ENCODE measurements around the gene CLDN7.

CLDN7 gene

GRCh38 chr17:7289256-7290032, 27.2 kb upstream of the CLDN7 start:
- WGBS (ENCODE audit: extremely low coverage, insufficient coverage, low lambda C conversion rate): no CpG with 5 or more reads among the region's 18 CpGs
- Histone ChIP-seq H2BK5ac (ENCODE audit: low read length) (no peak overlapping the region), H4K8ac (ENCODE audit: low read depth, low read length) (no peak overlapping the region), H3K4me1 (ENCODE audit: control insufficient read depth, low read depth, low read length) (no peaks in the 10 kb centered on the region), H3K4me2 (ENCODE audit: low read length) (no peak overlapping the region), H3K27ac (ENCODE audit: low read depth, low read length) (no peak overlapping the region), H2BK15ac (replicated peaks; ENCODE audit: low read depth) (no peak overlapping the region), H3K4me3 (ENCODE audit: low read length) (no peak overlapping the region), H3K4ac (ENCODE audit: low read depth, low read length) (no peak overlapping the region), H3K18ac (ENCODE audit: low read length) (no peak overlapping the region), H3K79me1 (ENCODE audit: low read length) (no peaks in the 10 kb centered on the region), H3K27me3 (ENCODE audit: insufficient read depth, low read length, poor library complexity) (no peaks in the 10 kb centered on the region), H3K23ac (ENCODE audit: low read length) (no peak overlapping the region), H4K5ac (ENCODE audit: low read length) (no peak overlapping the region), H2BK120ac (ENCODE audit: low read depth, low read length) (no peak overlapping the region), H3K79me2 (ENCODE audit: control insufficient read depth, insufficient read depth, low read length) (no peaks in the 10 kb centered on the region), H3K36me3 (ENCODE audit: control insufficient read depth, insufficient read depth, low read length) (no peaks in the 10 kb centered on the region), H3K56ac (ENCODE audit: low read length) (no peak overlapping the region), H3K9ac (ENCODE audit: low read length) (no peak overlapping the region), H2AK5ac (ENCODE audit: low read length) (no peak overlapping the region)
- DNase-seq: no peak

- H3K27ac ChIP-seq (ENCODE audit: low read depth, low read length): no peak overlapping the region
- no peak overlapping the region for H3K4ac ChIP-seq (ENCODE audit: low read depth, low read length)
- no peak overlapping the region for H4K8ac ChIP-seq (ENCODE audit: low read depth, low read length)
- H3K79me2 ChIP-seq (ENCODE audit: control insufficient read depth, insufficient read depth, low read length): no peaks in the 10 kb centered on the region
- H3K27me3 ChIP-seq (ENCODE audit: insufficient read depth, low read length, poor library complexity): no peaks in the 10 kb centered on the region
- H3K4me3 ChIP-seq (ENCODE audit: low read length): no peak overlapping the region
- H3K56ac ChIP-seq (ENCODE audit: low read length): no peak overlapping the region
- WGBS (ENCODE audit: extremely low coverage, insufficient coverage, low lambda C conversion rate): no CpG with 5 or more reads among the region's 12 CpGs
- no peak overlapping the region for H2BK15ac ChIP-seq (replicated peaks; ENCODE audit: low read depth)
- no peak for DNase-seq
- no peak overlapping the region for H3K9ac ChIP-seq (ENCODE audit: low read length)
- no peak overlapping the region for H2BK5ac ChIP-seq (ENCODE audit: low read length)
- no peak overlapping the region for H4K5ac ChIP-seq (ENCODE audit: low read length)
- H2BK120ac ChIP-seq (ENCODE audit: low read depth, low read length): no peak overlapping the region
- H3K79me1 ChIP-seq (ENCODE audit: low read length): no peaks in the 10 kb centered on the region
- no peak overlapping the region for H3K18ac ChIP-seq (ENCODE audit: low read length)
- no peak overlapping the region for H3K23ac ChIP-seq (ENCODE audit: low read length)
- no peak overlapping the region for H3K4me2 ChIP-seq (ENCODE audit: low read length)
- no peaks in the 10 kb centered on the region for H3K4me1 ChIP-seq (ENCODE audit: control insufficient read depth, low read depth, low read length)
- H3K36me3 ChIP-seq (ENCODE audit: control insufficient read depth, insufficient read depth, low read length): no peaks in the 10 kb centered on the region
- no peak overlapping the region for H2AK5ac ChIP-seq (ENCODE audit: low read length)
These were observed 23.4 kb upstream of the CLDN7 start for GRCh38 chr17:7285679-7286078.

DNA sequence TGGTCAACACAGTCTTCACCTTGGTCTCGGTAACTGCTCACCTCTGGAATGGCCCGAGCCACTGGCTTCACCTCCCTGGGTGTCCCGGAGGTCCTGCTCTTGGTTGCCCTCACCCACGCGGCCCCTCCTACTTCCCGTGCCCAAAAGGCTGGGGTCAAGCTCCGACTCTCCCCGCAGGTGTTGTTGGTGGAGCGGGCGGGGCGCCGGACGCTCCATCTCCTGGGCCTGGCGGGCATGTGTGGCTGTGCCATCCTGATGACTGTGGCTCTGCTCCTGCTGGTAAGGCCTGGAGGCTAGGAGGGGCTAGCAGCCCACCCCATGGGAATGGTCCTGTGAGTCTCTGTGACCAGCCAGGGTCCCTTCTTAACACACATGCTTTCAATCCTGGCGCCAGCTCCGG, 22.6 kb upstream of the CLDN7 start:
- H3K27me3 ChIP-seq (ENCODE audit: insufficient read depth, low read length, poor library complexity): no peaks in the 10 kb centered on the region
- no peak for DNase-seq
- no CpG with 5 or more reads among the region's 16 CpGs for WGBS (ENCODE audit: extremely low coverage, insufficient coverage, low lambda C conversion rate)
- no peaks in the 10 kb centered on the region for H3K4me1 ChIP-seq (ENCODE audit: control insufficient read depth, low read depth, low read length)
- H3K27ac ChIP-seq (ENCODE audit: low read depth, low read length): no peak overlapping the region
- H3K4me2 ChIP-seq (ENCODE audit: low read length): no peak overlapping the region
- H3K4ac ChIP-seq (ENCODE audit: low read depth, low read length): no peak overlapping the region
- no peak overlapping the region for H3K23ac ChIP-seq (ENCODE audit: low read length)
- no peak overlapping the region for H3K4me3 ChIP-seq (ENCODE audit: low read length)
- H3K56ac ChIP-seq (ENCODE audit: low read length): no peak overlapping the region
- no peak overlapping the region for H4K8ac ChIP-seq (ENCODE audit: low read depth, low read length)
- no peak overlapping the region for H3K9ac ChIP-seq (ENCODE audit: low read length)
- no peak overlapping the region for H2BK15ac ChIP-seq (replicated peaks; ENCODE audit: low read depth)
- no peak overlapping the region for H2BK5ac ChIP-seq (ENCODE audit: low read length)
- H3K36me3 ChIP-seq (ENCODE audit: control insufficient read depth, insufficient read depth, low read length): no peaks in the 10 kb centered on the region
- no peaks in the 10 kb centered on the region for H3K79me2 ChIP-seq (ENCODE audit: control insufficient read depth, insufficient read depth, low read length)
- no peak overlapping the region for H4K5ac ChIP-seq (ENCODE audit: low read length)
- H2BK120ac ChIP-seq (ENCODE audit: low read depth, low read length): no peak overlapping the region
- no peaks in the 10 kb centered on the region for H3K79me1 ChIP-seq (ENCODE audit: low read length)
- no peak overlapping the region for H2AK5ac ChIP-seq (ENCODE audit: low read length)
- no peak overlapping the region for H3K18ac ChIP-seq (ENCODE audit: low read length)

DNA sequence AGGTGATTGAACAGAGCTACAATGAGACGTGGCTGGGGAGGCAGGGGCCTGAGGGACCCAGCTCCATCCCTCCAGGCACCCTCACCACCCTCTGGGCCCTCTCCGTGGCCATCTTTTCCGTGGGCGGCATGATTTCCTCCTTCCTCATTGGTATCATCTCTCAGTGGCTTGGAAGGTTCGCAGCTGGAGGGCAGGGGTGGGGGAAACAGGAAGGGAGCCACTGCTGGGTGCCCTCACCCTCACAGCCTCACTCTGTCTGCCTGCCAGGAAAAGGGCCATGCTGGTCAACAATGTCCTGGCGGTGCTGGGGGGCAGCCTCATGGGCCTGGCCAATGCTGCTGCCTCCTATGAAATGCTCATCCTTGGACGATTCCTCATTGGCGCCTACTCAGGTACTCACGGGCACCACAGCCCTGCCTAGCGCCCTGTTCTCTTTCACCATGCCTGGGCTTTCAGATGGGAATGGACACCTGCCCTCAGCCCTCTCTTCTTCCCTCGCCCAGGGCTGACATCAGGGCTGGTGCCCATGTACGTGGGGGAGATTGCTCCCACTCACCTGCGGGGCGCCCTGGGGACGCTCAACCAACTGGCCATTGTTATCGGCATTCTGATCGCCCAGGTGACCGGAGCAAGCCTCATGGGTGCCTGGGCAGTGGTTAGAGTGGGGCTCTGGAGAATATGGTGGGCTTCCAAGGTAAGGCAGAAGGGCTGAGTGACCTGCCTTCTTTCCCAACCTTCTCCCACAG, 21.4 kb upstream of the CLDN7 start:
- Histone ChIP-seq H3K36me3 (ENCODE audit: control insufficient read depth, insufficient read depth, low read length) (no peaks in the 10 kb centered on the region), H2BK5ac (ENCODE audit: low read length) (no peak overlapping the region), H4K5ac (ENCODE audit: low read length) (no peak overlapping the region), H3K79me1 (ENCODE audit: low read length) (no peaks in the 10 kb centered on the region), H3K4me1 (ENCODE audit: control insufficient read depth, low read depth, low read length) (no peaks in the 10 kb centered on the region), H3K4me2 (ENCODE audit: low read length) (no peak overlapping the region), H3K9ac (ENCODE audit: low read length) (no peak overlapping the region), H3K27ac (ENCODE audit: low read depth, low read length) (no peak overlapping the region), H3K27me3 (ENCODE audit: insufficient read depth, low read length, poor library complexity) (no peaks in the 10 kb centered on the region), H2AK5ac (ENCODE audit: low read length) (no peak overlapping the region), H3K23ac (ENCODE audit: low read length) (no peak overlapping the region), H3K4me3 (ENCODE audit: low read length) (no peak overlapping the region), H3K4ac (ENCODE audit: low read depth, low read length) (no peak overlapping the region), H3K18ac (ENCODE audit: low read length) (no peak overlapping the region), H3K79me2 (ENCODE audit: control insufficient read depth, insufficient read depth, low read length) (no peaks in the 10 kb centered on the region), H2BK120ac (ENCODE audit: low read depth, low read length) (no peak overlapping the region), H4K8ac (ENCODE audit: low read depth, low read length) (no peak overlapping the region), H2BK15ac (replicated peaks; ENCODE audit: low read depth) (no peak overlapping the region), H3K56ac (ENCODE audit: low read length) (no peak overlapping the region)
- WGBS (ENCODE audit: extremely low coverage, insufficient coverage, low lambda C conversion rate): no CpG with 5 or more reads among the region's 18 CpGs
- DNase-seq: no peak

- Histone ChIP-seq H3K27ac (ENCODE audit: low read depth, low read length) (no peak overlapping the region), H2BK120ac (ENCODE audit: low read depth, low read length) (no peak overlapping the region), H3K4me2 (ENCODE audit: low read length) (no peak overlapping the region), H2BK15ac (replicated peaks; ENCODE audit: low read depth) (no peak overlapping the region), H4K5ac (ENCODE audit: low read length) (no peak overlapping the region), H3K27me3 (ENCODE audit: insufficient read depth, low read length, poor library complexity) (no peaks in the 10 kb centered on the region), H3K4me1 (ENCODE audit: control insufficient read depth, low read depth, low read length) (no peaks in the 10 kb centered on the region), H3K4ac (ENCODE audit: low read depth, low read length) (no peak overlapping the region), H2BK5ac (ENCODE audit: low read length) (no peak overlapping the region), H3K9ac (ENCODE audit: low read length) (no peak overlapping the region), H3K4me3 (ENCODE audit: low read length) (no peak overlapping the region), H4K8ac (ENCODE audit: low read depth, low read length) (no peak overlapping the region), H3K79me1 (ENCODE audit: low read length) (no peaks in the 10 kb centered on the region), H3K79me2 (ENCODE audit: control insufficient read depth, insufficient read depth, low read length) (no peaks in the 10 kb centered on the region), H3K36me3 (ENCODE audit: control insufficient read depth, insufficient read depth, low read length) (no peaks in the 10 kb centered on the region), H3K56ac (ENCODE audit: low read length) (peak overlapping the region; percentile 56), H3K18ac (ENCODE audit: low read length) (no peak overlapping the region), H2AK5ac (ENCODE audit: low read length) (no peak overlapping the region), H3K23ac (ENCODE audit: low read length) (no peak overlapping the region)
- no peak for DNase-seq
- WGBS (ENCODE audit: extremely low coverage, insufficient coverage, low lambda C conversion rate): no CpG with 5 or more reads among the region's 6 CpGs
These were observed 20.6 kb upstream of the CLDN7 start for GRCh38 chr17:7282752-7283321.
